Loucy (cell line): Measurements from ENCODE around the gene PRPF38A.

Experiments used
- H2AFZ ChIP-seq: fragments of 200-600 bp; sonication (generic); 2 replicates; pipeline ENCODE4 v1.6.0; 2016; ENCODE audit warnings: antibody characterized with exemption, mild to moderate bottlenecking, low read length, moderate library complexity
- H3F3A ChIP-seq: fragments of 200-600 bp; 2 replicates; pipeline ENCODE4 v1.6.0; 2016; ENCODE audit warnings: antibody characterized with exemption, low read depth, mild to moderate bottlenecking
- H3K27me3 ChIP-seq: fragments of 200-600 bp; sonication (generic); 2 replicates; pipeline ENCODE4 v1.6.1; 2014; ENCODE audit warnings: low read length, mild to moderate bottlenecking; ENCODE audit not compliant: insufficient read depth, poor library complexity, severe bottlenecking
- H3K36me3 ChIP-seq: fragments of 200-600 bp; sonication (generic); 2 replicates; pipeline ENCODE4 v1.6.1; 2016; ENCODE audit warnings: low read length; ENCODE audit not compliant: insufficient read depth
- H3K4me1 ChIP-seq: fragments of 200-600 bp; sonication (generic); 2 replicates; pipeline ENCODE4 v1.5.1; 2014; ENCODE audit warnings: low read length, mild to moderate bottlenecking; ENCODE audit not compliant: insufficient read depth, poor library complexity, severe bottlenecking
- H3K4me2 ChIP-seq: fragments of 200-600 bp; sonication (generic); 2 replicates; pipeline ENCODE4 v1.6.0; 2014; ENCODE audit warnings: antibody characterized with exemption, low read length, low read depth, mild to moderate bottlenecking; ENCODE audit not compliant: poor library complexity, severe bottlenecking
- H3K4me3 ChIP-seq: fragments of 200-600 bp; sonication (generic); 2 replicates; pipeline ENCODE4 v1.5.1; 2014; ENCODE audit warnings: low read length, mild to moderate bottlenecking, mixed read lengths; ENCODE audit not compliant: poor library complexity, severe bottlenecking
- H3K79me2 ChIP-seq: fragments of 200-600 bp; sonication (generic); 2 replicates; pipeline ENCODE4 v1.6.1; 2014; ENCODE audit warnings: low read length; ENCODE audit not compliant: insufficient read depth
- H3K9ac ChIP-seq: fragments of 200-600 bp; sonication (generic); 2 replicates; pipeline ENCODE4 v1.6.0; 2014; ENCODE audit warnings: mild to moderate bottlenecking, low read depth, low read length, moderate library complexity; ENCODE audit not compliant: poor library complexity, severe bottlenecking
- H3K9me2 ChIP-seq: fragments of 200-600 bp; sonication (generic); replicated peaks from 2 replicates; pipeline ENCODE4 v1.6.1; 2016; ENCODE audit warnings: low read depth, low read length, mixed read lengths
- H3K9me3 ChIP-seq: fragments of 200-600 bp; sonication (generic); 2 replicates; pipeline ENCODE4 v1.6.1; 2014; ENCODE audit warnings: mild to moderate bottlenecking, antibody characterized with exemption, low read length, low read depth; ENCODE audit not compliant: insufficient read depth
- H4K20me1 ChIP-seq: fragments of 200-600 bp; sonication (generic); 2 replicates; pipeline ENCODE4 v1.6.0; 2014; ENCODE audit warnings: antibody characterized with exemption, low read length, mild to moderate bottlenecking; ENCODE audit not compliant: insufficient read depth, poor library complexity, severe bottlenecking
- CTCF ChIP-seq: fragments of 200-600 bp; sonication (generic); conservative IDR thresholded peaks from 2 replicates; pipeline ENCODE4 v1.5.1; 2014; ENCODE audit warnings: mild to moderate bottlenecking, antibody characterized with exemption, low read length
- EZH2phosphoT487 ChIP-seq: fragments of 200-600 bp; IDR thresholded peaks from 2 replicates; pipeline ENCODE4 v1.6.1; 2018; ENCODE audit warnings: antibody characterized with exemption, mild to moderate bottlenecking, moderate library complexity, borderline replicate concordance

The PRPF38A gene

GRCh38 chr1:52400131-52400530 is 4.3 kb upstream of the PRPF38A start:
- H3K27me3 ChIP-seq = no peaks in the 10 kb centered on the region
- no peaks in the 10 kb centered on the region for H3F3A ChIP-seq
- no peak overlapping the region for H3K4me3 ChIP-seq
- peaks cover 32% of the 10 kb centered on the region for H4K20me1 ChIP-seq
- H3K79me2 ChIP-seq = peaks cover 68% of the 10 kb centered on the region
- H3K9me3 ChIP-seq = no peaks in the 10 kb centered on the region
- peaks cover 39% of the 10 kb centered on the region; the same call in 1 of the 2 replicates for H3K36me3 ChIP-seq
- H2AFZ ChIP-seq = no peak overlapping the region
- TF ChIP-seq CTCF = no peak
- TF ChIP-seq EZH2phosphoT487 = no peak
- peak overlapping the region; percentile 73 for H3K4me2 ChIP-seq
- H3K4me1 ChIP-seq = peaks cover 34% of the 10 kb centered on the region
- H3K9ac ChIP-seq = no peak overlapping the region
- H3K9me2 ChIP-seq = no peaks in the 10 kb centered on the region

GRCh38 chr1:52402860-52403240 is 1.6 kb upstream of the PRPF38A start:
- Histone ChIP-seq H3K4me1 (peaks cover 49% of the 10 kb centered on the region), H3K9me2 (no peaks in the 10 kb centered on the region), H3K9ac (peak overlapping the region; percentile 89), H2AFZ (no peak overlapping the region), H3K4me2 (peak overlapping the region; percentile 73), H3K9me3 (no peaks in the 10 kb centered on the region), H3F3A (no peaks in the 10 kb centered on the region), H3K36me3 (peaks cover 18% of the 10 kb centered on the region; the same call in 1 of the 2 replicates), H4K20me1 (peaks cover 40% of the 10 kb centered on the region), H3K4me3 (peak overlapping the region; percentile 86), H3K79me2 (peaks cover 84% of the 10 kb centered on the region), H3K27me3 (no peaks in the 10 kb centered on the region)
- TF ChIP-seq CTCF (no peak), EZH2phosphoT487 (no peak)

GRCh38 chr1:52403566-52404115 is 761 bp upstream of the PRPF38A start:
- peaks cover 40% of the 10 kb centered on the region for H4K20me1 ChIP-seq
- no peaks in the 10 kb centered on the region for H3K9me2 ChIP-seq
- H3F3A ChIP-seq = no peaks in the 10 kb centered on the region
- peaks cover 90% of the 10 kb centered on the region for H3K79me2 ChIP-seq
- peaks cover 22% of the 10 kb centered on the region; the same call in 1 of the 2 replicates for H3K36me3 ChIP-seq
- H3K4me2 ChIP-seq = peak overlapping the region; percentile 73
- no peak for TF ChIP-seq EZH2phosphoT487
- peak overlapping the region; percentile 86 for H3K4me3 ChIP-seq
- peaks cover 49% of the 10 kb centered on the region for H3K4me1 ChIP-seq
- H3K9me3 ChIP-seq = no peaks in the 10 kb centered on the region
- H2AFZ ChIP-seq = peak overlapping the region; percentile 89
- peak overlapping the region; percentile 89 for H3K9ac ChIP-seq
- no peaks in the 10 kb centered on the region for H3K27me3 ChIP-seq

- TF ChIP-seq CTCF = no peak; the same call in 1 of the 2 replicates
- no peak for TF ChIP-seq EZH2phosphoT487
- Histone ChIP-seq H3K9me3 (no peaks in the 10 kb centered on the region), H3K27me3 (no peaks in the 10 kb centered on the region), H3K9ac (peak overlapping the region; percentile 89), H3K9me2 (no peaks in the 10 kb centered on the region), H3K4me1 (peaks cover 49% of the 10 kb centered on the region), H4K20me1 (peaks cover 38% of the 10 kb centered on the region), H3K4me2 (peak overlapping the region; percentile 90), H3K36me3 (peaks cover 30% of the 10 kb centered on the region; the same call in 1 of the 2 replicates), H3F3A (no peaks in the 10 kb centered on the region), H2AFZ (peak overlapping the region; percentile 89; the same call in 1 of the 2 replicates), H3K79me2 (peaks cover 90% of the 10 kb centered on the region), H3K4me3 (peak overlapping the region; percentile 86)
Measured at GRCh38 chr1:52404975-52405338, 555 bp downstream of the PRPF38A start.
